Activated CD4-positive, alpha-beta T cell treated with anti-CD3 and anti-CD28 coated beads for 36 hours (primary cell): ENCODE measurements around the gene GRIK1. TPM values are rescaled to one million over a fixed set of nuclear protein-coding genes. Genes with fewer than 3 reads are reported as not detected.

ENCODE experiments used
- ATAC-seq: fragments of 200-7000 bp; cut with Tn5 transposase; one replicate; pipeline ENCODE4 v1.10.0; 2021; ENCODE audit warnings: mild to moderate bottlenecking, moderate library complexity
- CTCF ChIA-PET: fragments of 350-600 bp; sonication (Branson Sonifier 250); formaldehyde crosslinking; loops from one replicate; lab custom pipeline; 2021; ENCODE audit warnings: antibody characterized with exemption; lab: Charles Lee
- POLR2A ChIA-PET: fragments of 350-600 bp; sonication (Branson Sonifier 250); formaldehyde crosslinking; loops from one replicate; lab custom pipeline; 2021; ENCODE audit warnings: antibody characterized with exemption, inconsistent platforms; lab: Charles Lee
- DNase-seq: peaks from one replicate; pipeline ENCODE4 v3.0.0-alpha.2; 2020
- H3K27ac Mint-ChIP-seq: one replicate; pipeline ENCODE4 v1.8.0; 2021; ENCODE audit warnings: mixed read lengths
- H3K27me3 Mint-ChIP-seq: one replicate; pipeline ENCODE4 v1.8.0; 2021; ENCODE audit warnings: mixed read lengths
- H3K36me3 Mint-ChIP-seq: one replicate; pipeline ENCODE4 v1.8.0; 2021; ENCODE audit warnings: low read depth, mixed read lengths
- H3K4me1 Mint-ChIP-seq: one replicate; pipeline ENCODE4 v1.8.0; 2021; ENCODE audit warnings: mixed read lengths
- H3K4me3 Mint-ChIP-seq: one replicate; pipeline ENCODE4 v1.8.0; 2021; ENCODE audit warnings: mild to moderate bottlenecking, moderate library complexity, mixed read lengths
- H3K9me3 Mint-ChIP-seq: one replicate; pipeline ENCODE4 v1.8.0; 2021; ENCODE audit warnings: low read depth, mixed read lengths
- intact Hi-C, 2 experiments: fragments of 100-400 bp; cut with DNase I in 1 of 2; cut with micrococcal nuclease in 1 of 2; formaldehyde crosslinking; loops; one replicate each; pipeline versions ENCODE4 v1.14.2 to v1.15.1; 2022 to 2024; cut with DNase I, micrococcal nuclease
- total RNA-seq, 2 experiments: library from RNA; stranded (reverse); gene quantifications; one replicate each; pipeline ENCODE4 v1.2.3, GENCODE V29; 2021

The GRIK1 gene
- total RNA-seq, 2 experiments from 2014 or later, result not detected

GRCh38 chr21:29827236-29827635, 112.6 kb downstream of the GRIK1 start:
- intact Hi-C loops, result no loop called here
- Mint-ChIP-seq H3K27me3 (peaks cover 12% of the 10 kb centered on the region), H3K9me3 (peaks cover 9% of the 10 kb centered on the region), H3K27ac (no peak overlapping the region), H3K4me3 (no peak overlapping the region), H3K36me3 (no peaks in the 10 kb centered on the region), H3K4me1 (no peaks in the 10 kb centered on the region)
- DNase-seq, result no peak
- ChIA-PET CTCF (no interaction called here), POLR2A (no interaction called here)
- no peak for ATAC-seq

- intact Hi-C loops, result no loop called here
- ATAC-seq (no peak), DNase-seq (no peak)
- ChIA-PET POLR2A (no interaction called here), CTCF (no interaction called here)
- Mint-ChIP-seq H3K27me3 (peaks cover 10% of the 10 kb centered on the region), H3K4me1 (no peaks in the 10 kb centered on the region), H3K36me3 (no peaks in the 10 kb centered on the region), H3K9me3 (peaks cover 9% of the 10 kb centered on the region), H3K27ac (no peak overlapping the region), H3K4me3 (no peak overlapping the region)
Measured at GRCh38 chr21:29826386-29826785, 113.4 kb downstream of the GRIK1 start.

- CTCF ChIA-PET, result no interaction called here
- Mint-ChIP-seq H3K4me1 (no peaks in the 10 kb centered on the region), H3K27ac (no peak overlapping the region)
Measured at GRCh38 chr21:29825936-29826335, 113.9 kb downstream of the GRIK1 start.

DNA sequence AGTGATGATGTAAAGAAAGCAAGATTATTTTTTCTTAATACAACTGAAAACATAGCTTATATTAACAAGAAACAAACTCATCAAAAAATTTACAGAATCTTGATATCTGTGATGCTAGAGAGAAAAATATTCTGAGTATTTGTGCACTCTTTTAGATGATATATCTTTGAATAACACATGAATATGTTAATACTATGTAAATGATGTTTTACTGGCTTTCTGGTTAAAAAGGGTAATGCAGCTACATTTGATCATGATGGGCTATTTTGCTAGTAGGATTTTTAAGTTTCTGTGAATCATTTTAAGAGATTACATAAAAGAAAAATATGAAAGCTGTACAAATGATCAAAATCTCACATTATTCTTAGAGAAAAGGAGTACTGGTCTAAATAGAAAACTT, 114.5 kb downstream of the GRIK1 start:
- ChIA-PET CTCF (no interaction called here), POLR2A (interaction anchor here (0.6 kb wide), 1 partner anchor 928 kb away, joined by 5 read pairs; no protein-coding TSS in a partner anchor)
- Mint-ChIP-seq H3K27ac (no peak overlapping the region), H3K9me3 (peaks cover 9% of the 10 kb centered on the region), H3K4me3 (no peak overlapping the region), H3K4me1 (no peaks in the 10 kb centered on the region), H3K36me3 (no peaks in the 10 kb centered on the region), H3K27me3 (peaks cover 10% of the 10 kb centered on the region)
- no peak for DNase-seq
- no peak for ATAC-seq
- intact Hi-C loops, result no loop called here

More at GRCh38 chr21:29825936-29826335, 113.9 kb downstream of the GRIK1 start:
- Mint-ChIP-seq H3K36me3 (no peaks in the 10 kb centered on the region), H3K4me3 (no peak overlapping the region), H3K9me3 (peaks cover 9% of the 10 kb centered on the region), H3K27me3 (peaks cover 10% of the 10 kb centered on the region)
- intact Hi-C loops, result no loop called here
- no peak for DNase-seq
- POLR2A ChIA-PET, result interaction anchor here (0.6 kb wide), 1 partner anchor 929 kb away, joined by 5 read pairs; no protein-coding TSS in a partner anchor
- no peak for ATAC-seq

- Mint-ChIP-seq H3K27me3 (peaks cover 3% of the 10 kb centered on the region), H3K4me3 (no peak overlapping the region), H3K36me3 (no peaks in the 10 kb centered on the region), H3K9me3 (no peaks in the 10 kb centered on the region), H3K4me1 (no peaks in the 10 kb centered on the region), H3K27ac (no peak overlapping the region)
- ATAC-seq, result no peak
- DNase-seq, result no peak
- CTCF ChIA-PET, result no interaction called here
- intact Hi-C loops, result no loop called here
- POLR2A ChIA-PET, result no interaction called here
Measured at GRCh38 chr21:29822064-29822463, 117.7 kb downstream of the GRIK1 start.

DNA sequence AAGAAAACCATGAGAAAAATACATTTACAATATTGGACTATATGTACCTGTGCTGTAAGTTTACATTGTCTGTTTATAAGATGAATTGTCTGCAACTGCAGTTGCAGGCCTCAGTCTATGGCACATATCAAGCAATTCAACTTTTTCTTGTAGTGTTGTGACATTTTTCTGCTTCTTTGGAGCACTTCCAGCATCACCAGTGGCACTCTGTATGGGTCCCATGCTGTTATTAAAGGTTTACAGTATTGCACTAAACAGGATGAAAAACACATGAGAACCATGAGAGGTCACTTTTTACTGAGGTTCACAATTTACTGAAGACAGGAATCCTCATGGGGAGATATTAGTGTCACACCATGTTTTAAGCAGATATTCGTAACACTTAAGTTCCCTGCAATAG, 118.6 kb downstream of the GRIK1 start:
- Mint-ChIP-seq H3K4me1 (no peaks in the 10 kb centered on the region), H3K27me3 (peaks cover 5% of the 10 kb centered on the region), H3K36me3 (no peaks in the 10 kb centered on the region), H3K27ac (no peak overlapping the region), H3K9me3 (no peaks in the 10 kb centered on the region), H3K4me3 (no peak overlapping the region)
- ChIA-PET CTCF (no interaction called here), POLR2A (no interaction called here)
- ATAC-seq, result no peak
- no peak for DNase-seq
- intact Hi-C loops, result no loop called here

DNA sequence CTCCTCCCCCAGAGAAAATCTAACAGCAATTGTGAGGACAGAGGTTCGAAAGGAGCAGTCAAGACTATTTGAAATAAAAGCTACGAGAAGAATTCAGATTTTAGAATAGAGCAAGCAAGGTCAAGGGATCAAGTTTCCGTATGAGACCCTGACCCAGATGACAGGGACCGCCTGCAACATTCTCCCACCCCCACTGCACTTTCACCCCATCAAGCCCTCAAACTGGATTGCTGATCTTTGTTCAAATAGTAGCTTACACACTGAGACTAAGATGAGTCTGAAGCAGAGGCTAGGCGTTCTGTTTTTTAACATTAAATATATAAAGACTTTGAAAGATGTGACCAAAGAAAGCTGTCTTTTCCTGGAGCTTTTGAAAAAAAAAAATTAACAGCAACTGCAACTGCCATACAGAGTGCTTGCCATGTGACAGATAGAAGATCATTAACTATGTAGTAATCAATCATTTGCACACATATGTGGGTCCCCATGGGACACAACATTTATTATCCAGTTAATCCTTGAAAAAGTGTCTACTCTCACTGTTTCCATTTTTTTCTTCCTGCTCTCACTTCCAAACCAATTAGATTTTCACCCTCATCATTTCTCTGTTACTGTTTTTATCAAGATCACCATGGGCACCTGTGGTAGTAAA, 120.0 kb downstream of the GRIK1 start:
- ATAC-seq, result no peak
- intact Hi-C loops, result no loop called here
- CTCF ChIA-PET, result no interaction called here

DNA sequence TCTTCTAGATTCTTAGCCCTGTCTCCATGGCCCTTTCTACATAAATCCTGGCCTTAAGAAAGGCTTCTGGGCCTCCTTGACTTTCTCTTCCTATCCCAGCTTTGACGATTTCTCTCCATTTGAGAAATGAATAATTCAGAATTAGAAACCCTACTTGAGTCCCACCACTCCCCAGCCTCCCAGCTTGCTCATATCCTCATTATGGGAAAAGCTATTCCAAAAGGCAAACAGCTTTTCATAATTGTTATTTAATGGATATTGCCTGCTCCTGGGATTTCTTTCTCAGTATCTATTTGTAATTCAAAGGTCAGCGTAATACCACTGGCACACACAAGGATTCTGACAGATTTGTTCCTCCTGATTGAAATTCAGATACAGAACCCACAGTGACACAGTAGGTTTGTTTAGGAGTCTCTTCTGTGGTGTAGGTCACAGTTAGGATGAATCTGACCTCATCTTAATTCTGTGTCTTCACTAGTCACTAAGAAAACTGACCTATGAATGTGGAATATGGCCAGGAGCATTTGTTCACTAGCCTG, 121.3 kb downstream of the GRIK1 start:
- Mint-ChIP-seq H3K4me3 (no peak overlapping the region), H3K27me3 (peaks cover 6% of the 10 kb centered on the region), H3K36me3 (no peaks in the 10 kb centered on the region), H3K4me1 (no peaks in the 10 kb centered on the region), H3K9me3 (no peaks in the 10 kb centered on the region), H3K27ac (no peak overlapping the region)
- ChIA-PET CTCF (no interaction called here), POLR2A (no interaction called here)
- DNase-seq (no peak), ATAC-seq (no peak)
- intact Hi-C loops, result no loop called here

More for the DNA sequence above, 120.0 kb downstream of the GRIK1 start:
- no peaks in the 10 kb centered on the region for H3K9me3 Mint-ChIP-seq
- H3K27ac Mint-ChIP-seq, result no peak overlapping the region
- H3K36me3 Mint-ChIP-seq, result no peaks in the 10 kb centered on the region
- POLR2A ChIA-PET, result no interaction called here
- no peaks in the 10 kb centered on the region for H3K4me1 Mint-ChIP-seq
- no peak for DNase-seq
- no peak overlapping the region for H3K4me3 Mint-ChIP-seq
- H3K27me3 Mint-ChIP-seq, result peaks cover 6% of the 10 kb centered on the region

DNA sequence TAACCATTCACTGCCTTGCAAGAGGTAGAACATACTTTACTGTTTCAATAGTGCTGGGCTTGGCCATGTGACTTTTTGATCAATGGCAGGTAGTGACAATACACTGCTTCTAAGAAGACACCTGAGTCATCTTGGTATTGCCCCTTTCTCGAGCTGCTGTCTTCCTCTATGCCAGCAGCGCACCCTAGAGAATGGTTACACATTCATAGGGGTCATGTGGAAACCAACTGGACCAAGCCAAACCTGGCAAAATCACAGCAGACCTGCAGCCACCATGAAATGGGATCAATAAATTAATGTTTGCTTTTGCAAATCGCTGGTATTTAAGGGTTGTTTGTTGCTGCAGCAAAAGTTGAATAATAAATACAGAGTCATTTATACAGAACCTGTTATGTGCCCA, 122.3 kb downstream of the GRIK1 start:
- Mint-ChIP-seq H3K4me3 (no peak overlapping the region), H3K36me3 (no peaks in the 10 kb centered on the region), H3K9me3 (no peaks in the 10 kb centered on the region), H3K4me1 (no peaks in the 10 kb centered on the region), H3K27ac (no peak overlapping the region), H3K27me3 (peaks cover 6% of the 10 kb centered on the region)
- ATAC-seq (no peak), DNase-seq (no peak)
- POLR2A ChIA-PET, result no interaction called here
- CTCF ChIA-PET, result no interaction called here
- intact Hi-C loops, result no loop called here

GRCh38 chr21:29812947-29813346, 126.8 kb downstream of the GRIK1 start:
- no peaks in the 10 kb centered on the region for H3K4me1 Mint-ChIP-seq
- DNase-seq, result no peak
- H3K9me3 Mint-ChIP-seq, result no peaks in the 10 kb centered on the region
- ChIA-PET POLR2A (no interaction called here), CTCF (no interaction called here)
- H3K36me3 Mint-ChIP-seq, result no peaks in the 10 kb centered on the region
- H3K27me3 Mint-ChIP-seq, result peaks cover 11% of the 10 kb centered on the region
- no peak for ATAC-seq
- H3K27ac Mint-ChIP-seq, result no peak overlapping the region
- intact Hi-C loops, result no loop called here
- H3K4me3 Mint-ChIP-seq, result no peak overlapping the region

- Mint-ChIP-seq H3K9me3 (no peaks in the 10 kb centered on the region), H3K36me3 (no peaks in the 10 kb centered on the region), H3K27ac (no peak overlapping the region), H3K27me3 (peaks cover 8% of the 10 kb centered on the region), H3K4me3 (no peak overlapping the region), H3K4me1 (no peaks in the 10 kb centered on the region)
- intact Hi-C loops, result no loop called here
- POLR2A ChIA-PET, result no interaction called here
- CTCF ChIA-PET, result no interaction called here
- no peak for DNase-seq
- no peak for ATAC-seq
Measured at GRCh38 chr21:29810871-29811270, 128.9 kb downstream of the GRIK1 start.

GRCh38 chr21:29808153-29808552, 131.6 kb downstream of the GRIK1 start:
- H3K4me3 Mint-ChIP-seq, result no peak overlapping the region
- ATAC-seq (no peak), DNase-seq (no peak)
- no peaks in the 10 kb centered on the region for H3K4me1 Mint-ChIP-seq
- no peaks in the 10 kb centered on the region for H3K9me3 Mint-ChIP-seq
- CTCF ChIA-PET, result no interaction called here
- peaks cover 5% of the 10 kb centered on the region for H3K27me3 Mint-ChIP-seq
- H3K36me3 Mint-ChIP-seq, result no peaks in the 10 kb centered on the region
- no peak overlapping the region for H3K27ac Mint-ChIP-seq
- intact Hi-C loops, result no loop called here
- POLR2A ChIA-PET, result no interaction called here
